ENCODE results near the gene LAPTM4A. TPM values are rescaled to one million over a fixed set of nuclear protein-coding genes. Genes with fewer than 3 reads are reported as not detected.

The LAPTM4A gene
- total and polyA plus RNA-seq, 2 donors from 2014 or later, result 330 to 365 TPM

GRCh38 chr2:20027260-20027677 is 24.2 kb downstream of the LAPTM4A start:
- FAIRE-seq (no peak), DNase-seq (no peak)
- Histone ChIP-seq H3K4me3 (ENCODE audit: low read length in 3 of 3) (no peak overlapping the region), H3K9me3 (ENCODE audit: control insufficient read depth in 2 of 3, insufficient read depth in 1 of 3, low read length in 3 of 3) (no peaks in the 10 kb centered on the region), H3K4me1 (ENCODE audit: control insufficient read depth in 2 of 3, insufficient read depth in 2 of 3, low read depth in 1 of 3, low read length in 3 of 3) (no peaks in the 10 kb centered on the region), H3K27ac (ENCODE audit: low read depth in 2 of 2, low read length in 2 of 2) (no peak overlapping the region), H3K9ac (ENCODE audit: low read length in 3 of 3) (no peak overlapping the region), H3K27me3 (ENCODE audit: control insufficient read depth, insufficient read depth, low read length) (no peaks in the 10 kb centered on the region), H3K36me3 (ENCODE audit: control insufficient read depth in 2 of 3, insufficient read depth in 3 of 3, low read length in 3 of 3) (peaks cover 6 to 18% (median 14%) of the 10 kb centered on the region in 3 donors)
- intact Hi-C loops (cut with DNase I), result no loop called here
- no peak for TF ChIP-seq CTCF (IDR thresholded peaks at IDR 0.05; ENCODE audit: borderline replicate concordance, extremely low read depth, insufficient read depth)

- Histone ChIP-seq H3K4me1 (ENCODE audit: control insufficient read depth in 2 of 3, insufficient read depth in 2 of 3, low read depth in 1 of 3, low read length in 3 of 3) (peaks cover 0 to 4% (median 0%) of the 10 kb centered on the region in 3 donors), H3K27me3 (ENCODE audit: control insufficient read depth, insufficient read depth, low read length) (no peaks in the 10 kb centered on the region), H3K4me3 (ENCODE audit: low read length in 3 of 3) (no peak overlapping the region), H3K27ac (ENCODE audit: low read depth in 2 of 2, low read length in 2 of 2) (no peak overlapping the region), H3K9me3 (ENCODE audit: control insufficient read depth in 2 of 3, insufficient read depth in 1 of 3, low read length in 3 of 3) (peaks cover 0 to 4% (median 0%) of the 10 kb centered on the region in 3 donors), H3K9ac (ENCODE audit: low read length in 3 of 3) (no peak overlapping the region), H3K36me3 (ENCODE audit: control insufficient read depth in 2 of 3, insufficient read depth in 3 of 3, low read length in 3 of 3) (peaks cover 2 to 6% (median 3%) of the 10 kb centered on the region in 3 donors)
- intact Hi-C loops (cut with DNase I), result no loop called here
- no peak for DNase-seq
- no peak for TF ChIP-seq CTCF (IDR thresholded peaks at IDR 0.05; ENCODE audit: borderline replicate concordance, extremely low read depth, insufficient read depth)
- no peak for FAIRE-seq
These were observed 26.2 kb downstream of the LAPTM4A start for GRCh38 chr2:20025065-20025786.

- DNase-seq (no peak), FAIRE-seq (no peak)
- Histone ChIP-seq H3K27me3 (ENCODE audit: control insufficient read depth, insufficient read depth, low read length) (no peaks in the 10 kb centered on the region), H3K4me3 (ENCODE audit: low read length in 3 of 3) (no peak overlapping the region), H3K36me3 (ENCODE audit: control insufficient read depth in 2 of 3, insufficient read depth in 3 of 3, low read length in 3 of 3) (peaks cover 0 to under 1% (median 0%) of the 10 kb centered on the region in 3 donors), H3K9ac (ENCODE audit: low read length in 3 of 3) (no peak overlapping the region), H3K27ac (ENCODE audit: low read depth in 2 of 2, low read length in 2 of 2) (no peak overlapping the region), H3K9me3 (ENCODE audit: control insufficient read depth in 2 of 3, insufficient read depth in 1 of 3, low read length in 3 of 3) (peaks cover 0 to 4% (median 0%) of the 10 kb centered on the region in 3 donors), H3K4me1 (ENCODE audit: control insufficient read depth in 2 of 3, insufficient read depth in 2 of 3, low read depth in 1 of 3, low read length in 3 of 3) (peaks cover 0 to 4% (median 0%) of the 10 kb centered on the region in 3 donors)
- TF ChIP-seq CTCF (IDR thresholded peaks at IDR 0.05; ENCODE audit: borderline replicate concordance, extremely low read depth, insufficient read depth), result no peak
- intact Hi-C loops (cut with DNase I), result no loop called here
These were observed 27.7 kb downstream of the LAPTM4A start for GRCh38 chr2:20023688-20024087.
